GF-D8 (cell line): ENCODE measurements around the gene SULF2.

ENCODE experiments used
- DNase-seq: peaks from one replicate; lab custom pipeline; 2025; lab: John Stamatoyannopoulos, UW

SULF2 gene

DNA sequence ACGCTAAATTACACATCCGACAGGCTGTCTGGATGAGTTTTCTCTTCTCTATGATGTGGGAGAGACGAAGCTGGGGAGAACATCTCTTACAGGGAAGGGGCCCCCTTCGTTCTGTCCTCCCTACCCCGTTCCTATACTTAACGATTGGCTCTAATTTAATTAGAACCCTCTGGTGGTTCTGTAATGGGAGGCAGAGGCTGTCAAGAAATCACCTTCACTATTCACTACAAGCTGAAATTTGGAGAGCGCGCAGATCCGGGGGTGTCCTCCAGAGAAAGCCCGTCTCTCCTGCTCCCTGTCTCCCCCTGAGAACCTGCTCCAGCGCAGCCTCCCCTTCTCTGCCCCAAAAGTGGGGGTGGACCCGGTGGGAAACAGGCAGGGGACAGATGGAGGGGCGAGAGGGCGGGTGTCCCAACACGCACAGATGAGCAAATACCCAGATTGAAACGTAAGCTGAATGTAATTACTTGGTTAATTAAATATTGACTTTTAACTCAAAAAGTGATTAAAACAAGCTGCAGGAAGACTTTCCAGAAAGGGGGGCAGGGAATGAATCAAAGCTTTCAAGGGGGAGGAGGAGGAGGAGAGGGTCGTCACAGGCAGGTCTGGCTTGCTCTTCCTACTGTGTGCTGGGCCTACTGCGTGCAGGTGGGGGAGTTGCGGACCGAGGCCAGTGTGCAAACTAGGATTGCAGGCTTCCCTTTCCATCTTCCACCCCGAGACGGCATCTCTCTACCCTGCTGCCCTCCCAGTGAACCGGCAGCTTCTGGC is 1.3 kb downstream of the SULF2 start:
- no peak for DNase-seq

DNA sequence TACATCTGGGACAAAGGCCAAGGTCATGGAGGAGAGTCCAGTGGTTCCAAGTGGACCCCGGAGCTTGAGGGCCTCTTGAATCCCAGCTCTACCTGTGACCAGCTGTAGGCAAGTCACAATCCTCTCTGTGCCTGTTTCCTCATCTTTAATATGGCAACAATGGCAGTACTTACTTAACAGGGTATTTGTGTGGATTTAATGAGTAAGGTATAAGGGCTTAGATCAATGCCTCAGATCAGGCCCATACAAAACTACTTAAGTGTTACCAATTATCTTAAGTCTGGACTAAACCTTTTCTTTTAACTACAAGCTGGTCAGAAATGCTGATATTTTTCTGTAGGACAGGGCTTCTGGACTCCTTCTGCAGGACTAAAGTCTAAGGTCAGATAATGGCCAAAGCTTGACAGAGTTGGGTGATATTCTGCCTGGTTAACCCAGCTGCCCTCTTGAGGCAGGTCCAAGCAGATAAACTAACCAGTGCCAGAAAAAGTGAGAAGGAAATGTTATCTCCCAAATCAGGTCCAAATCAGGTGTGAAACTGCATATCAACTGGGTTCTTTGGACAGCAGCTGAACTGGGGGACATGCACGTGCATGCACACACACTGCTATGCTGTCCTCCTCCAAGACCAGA is 2.2 kb downstream of the SULF2 start:
- DNase-seq: no peak

DNA sequence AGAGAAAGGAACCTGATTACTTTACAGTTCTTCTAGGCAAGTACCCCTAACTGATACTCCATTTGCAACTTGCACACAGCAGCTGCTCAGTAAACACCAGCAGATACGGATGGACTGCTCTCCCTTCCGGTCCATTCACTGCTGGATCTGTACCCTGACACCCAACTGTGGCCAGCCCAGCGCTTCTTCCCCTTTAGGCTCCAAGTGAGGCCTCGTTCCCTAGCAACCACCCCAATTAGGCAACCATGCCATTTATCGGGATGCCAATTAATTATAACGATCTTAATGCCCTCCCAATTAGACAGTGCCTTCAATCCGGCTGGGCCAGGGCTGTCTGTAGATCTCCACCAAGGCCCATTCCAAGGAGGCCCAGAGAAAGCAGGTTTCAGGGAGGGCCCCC is 3.2 kb downstream of the SULF2 start:
- DNase-seq: no peak

DNA sequence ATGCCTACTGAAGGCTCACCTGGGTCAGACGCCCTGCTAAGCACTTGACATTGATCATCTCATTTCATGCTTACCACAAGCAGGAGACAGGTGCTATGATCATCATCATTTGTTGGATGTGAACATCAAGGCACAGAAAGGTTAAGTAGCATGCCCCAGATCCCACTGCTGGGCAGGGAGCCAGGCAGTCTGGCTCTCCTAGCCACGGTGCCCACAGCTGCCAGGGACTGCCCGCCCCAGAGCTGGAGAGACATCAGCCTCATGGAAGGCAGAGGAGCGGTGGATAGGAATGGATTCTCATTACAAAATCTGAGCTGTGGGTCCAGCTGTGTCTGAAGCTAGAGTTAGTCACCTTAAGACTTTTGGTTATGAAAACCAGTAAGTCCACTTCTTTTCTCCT is 3.6 kb downstream of the SULF2 start:
- DNase-seq: no peak

DNA sequence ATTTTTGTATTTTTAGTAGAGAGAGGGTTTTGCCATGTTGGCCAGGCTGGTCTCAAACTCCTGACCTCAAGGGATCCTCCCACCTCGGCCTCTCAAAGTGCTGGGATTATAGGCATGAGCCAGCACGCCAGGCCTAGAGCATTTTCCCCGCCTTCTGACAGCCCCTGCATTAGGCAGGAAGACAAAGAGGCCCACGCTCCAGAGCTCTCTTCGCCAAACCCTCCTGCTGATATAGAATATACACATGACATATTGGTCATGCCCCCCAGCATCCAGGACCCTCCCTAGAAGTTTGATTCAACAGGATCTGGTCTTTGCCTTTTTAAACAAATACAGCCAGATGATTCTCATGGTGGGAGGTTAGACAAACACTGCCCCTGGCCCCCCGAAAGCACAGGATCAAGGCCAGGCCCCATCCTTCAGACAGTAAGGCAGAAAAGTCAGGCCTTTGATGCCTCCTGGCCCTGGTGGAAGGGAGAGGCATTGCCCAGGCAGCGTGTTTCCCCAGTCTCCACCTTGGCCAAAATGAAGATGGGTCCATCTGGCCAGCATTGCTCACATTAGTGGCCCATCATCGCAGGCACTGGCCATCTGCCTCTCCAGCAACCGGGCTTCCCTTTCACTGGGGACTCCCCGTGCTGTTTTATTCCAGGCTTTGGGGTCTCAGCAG is 4.4 kb downstream of the SULF2 start:
- no peak for DNase-seq

DNA sequence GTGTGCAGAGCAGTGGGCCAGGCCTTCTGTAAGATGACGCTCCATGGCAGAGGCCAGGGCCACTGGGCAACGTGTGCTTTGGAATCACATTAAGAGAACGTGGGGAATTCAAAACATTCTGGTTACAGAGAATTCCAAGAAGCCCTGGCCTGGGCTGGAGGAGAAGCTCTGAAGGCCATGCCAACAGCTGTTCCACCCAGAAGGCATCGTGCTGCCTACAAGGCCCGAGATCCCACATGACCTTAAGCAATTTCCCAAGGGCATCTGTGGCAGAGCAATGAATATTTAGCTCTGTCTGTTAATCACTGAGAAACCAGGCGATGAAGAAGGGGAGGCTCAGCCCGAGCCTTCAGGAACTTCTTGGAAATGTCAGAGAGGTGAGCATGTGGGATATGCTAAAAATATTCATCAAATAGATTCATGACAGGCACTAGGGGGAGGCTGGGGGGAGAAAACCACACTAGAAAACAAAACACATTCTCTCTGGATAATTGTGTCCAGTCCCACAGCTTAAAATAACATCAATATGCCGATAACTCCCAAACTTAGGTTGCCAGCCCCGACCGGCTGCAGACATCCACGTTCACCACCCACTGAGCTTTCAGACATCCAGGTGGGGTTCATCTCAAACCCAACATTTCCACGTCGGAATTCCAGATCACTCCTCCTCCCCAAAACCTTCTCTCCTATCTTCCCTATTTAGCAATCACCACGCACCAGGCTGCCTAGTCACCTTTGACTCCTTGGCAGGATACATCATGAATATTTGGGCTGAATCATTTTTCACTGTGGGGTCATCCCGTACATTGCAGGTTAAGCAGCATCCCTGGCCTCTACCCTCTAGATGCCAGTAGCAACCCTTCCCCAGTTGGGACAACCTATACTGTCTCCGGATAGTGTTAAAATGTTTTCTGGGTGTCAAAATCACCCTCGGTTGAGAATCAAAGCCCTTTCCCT is 6.6 kb downstream of the SULF2 start:
- no peak for DNase-seq

DNA sequence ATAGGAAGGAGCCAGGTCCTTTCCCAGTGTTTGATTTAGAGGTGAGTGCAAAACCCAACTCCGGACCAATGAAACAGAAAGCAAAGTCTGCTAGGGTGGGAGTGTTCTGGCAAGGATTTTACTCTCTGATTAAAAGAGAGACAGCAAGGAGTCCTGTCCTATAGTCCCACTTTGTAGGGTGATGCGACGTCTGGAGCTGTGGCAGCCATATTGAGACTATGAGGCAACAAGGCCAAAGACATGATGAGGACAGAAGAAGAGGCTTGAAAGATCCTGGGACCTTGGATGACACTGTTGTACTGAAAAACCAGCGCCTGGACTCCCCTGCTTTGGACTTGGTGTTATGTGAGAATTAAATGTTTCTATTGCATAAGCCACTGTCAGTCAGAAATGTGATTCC is 8.1 kb downstream of the SULF2 start:
- DNase-seq: no peak

DNA sequence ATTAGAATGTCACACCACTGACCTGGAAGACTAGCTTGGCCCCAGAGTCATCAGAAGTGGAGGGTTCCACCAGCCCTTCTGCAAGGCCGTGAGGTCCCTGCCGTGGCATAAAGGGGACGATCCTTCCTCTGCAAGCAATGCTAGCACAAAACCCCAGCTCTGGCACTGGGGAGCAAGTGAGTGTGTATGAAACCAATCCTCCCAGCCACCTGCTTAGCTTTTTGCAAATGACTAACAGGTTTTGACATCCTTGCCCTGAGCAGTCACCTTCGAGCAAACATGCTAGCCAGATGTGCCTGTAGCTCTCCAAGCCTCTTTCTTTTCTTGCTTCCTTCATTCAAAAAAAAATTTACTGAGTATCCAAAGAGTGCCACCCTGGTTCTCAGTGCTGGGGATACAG is 8.6 kb downstream of the SULF2 start:
- DNase-seq: no peak

DNA sequence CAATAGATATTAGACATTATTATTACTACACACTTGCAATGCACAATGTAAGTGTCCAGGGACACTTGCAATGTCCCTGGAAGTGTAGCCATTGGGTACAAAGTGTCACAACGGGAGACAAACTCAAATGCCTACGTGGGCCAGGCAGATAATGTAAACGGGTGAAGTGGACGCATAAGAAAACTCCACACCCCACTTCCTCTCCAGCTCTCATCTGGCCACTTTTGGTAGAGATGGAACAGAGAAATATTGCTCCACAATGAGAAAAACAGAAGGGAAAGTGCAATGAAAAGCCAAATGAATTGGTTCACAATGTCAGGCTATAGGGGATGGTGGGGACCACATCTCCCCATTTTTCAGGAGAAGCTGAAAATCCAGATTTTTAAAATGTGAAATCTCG is 9.4 kb downstream of the SULF2 start:
- no peak for DNase-seq

DNA sequence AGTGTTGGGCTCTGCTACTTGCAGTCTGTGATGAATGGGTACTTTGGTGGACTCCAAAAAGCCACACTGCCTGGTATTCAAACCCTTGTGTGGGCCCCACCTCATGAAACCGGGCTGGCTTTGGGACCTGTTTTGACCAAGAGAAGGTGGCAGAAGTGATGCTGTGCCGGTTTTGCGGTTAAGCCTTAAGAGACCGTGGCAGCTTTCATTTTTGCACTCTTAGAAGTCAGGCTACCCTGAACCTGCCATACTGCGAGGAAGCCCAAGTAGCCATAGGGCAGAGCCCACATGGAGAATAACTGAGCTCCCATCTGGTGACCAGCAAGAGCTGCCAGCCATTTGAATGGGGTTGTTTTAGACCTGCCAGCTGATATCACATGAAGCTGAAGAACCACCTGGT is 10.2 kb downstream of the SULF2 start:
- no peak for DNase-seq

DNA sequence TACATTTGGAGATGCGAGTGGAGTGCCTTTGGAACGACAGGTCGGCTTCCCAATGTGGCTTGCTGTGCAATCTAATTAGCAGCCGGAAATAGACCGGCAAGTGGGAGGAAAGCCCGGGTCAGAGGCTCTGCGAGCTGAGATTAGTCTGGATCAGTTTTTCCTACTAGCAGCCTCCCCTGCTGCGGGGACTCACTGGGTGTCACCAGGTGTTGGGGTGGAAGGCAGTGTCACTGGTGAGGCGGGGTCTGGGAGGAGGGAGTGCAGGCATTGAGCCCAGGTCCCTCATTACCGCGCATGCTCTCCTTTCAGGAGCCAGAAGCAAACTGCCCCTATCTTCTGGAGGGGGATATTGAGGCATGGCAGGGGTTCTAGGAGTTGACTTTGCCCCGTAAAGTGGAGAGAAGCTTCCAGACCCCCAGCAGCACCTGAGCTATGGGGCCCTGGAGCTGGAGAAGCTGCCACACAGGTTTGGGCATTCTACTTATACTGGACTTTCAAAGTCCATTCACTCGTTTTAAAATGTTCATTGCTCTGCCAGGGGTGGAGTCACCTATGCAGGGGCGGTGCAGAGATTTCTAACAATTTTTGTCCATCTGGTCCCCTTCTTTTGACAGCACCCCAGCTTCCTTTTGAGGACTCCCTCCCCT is 11.0 kb downstream of the SULF2 start:
- DNase-seq: no peak

DNA sequence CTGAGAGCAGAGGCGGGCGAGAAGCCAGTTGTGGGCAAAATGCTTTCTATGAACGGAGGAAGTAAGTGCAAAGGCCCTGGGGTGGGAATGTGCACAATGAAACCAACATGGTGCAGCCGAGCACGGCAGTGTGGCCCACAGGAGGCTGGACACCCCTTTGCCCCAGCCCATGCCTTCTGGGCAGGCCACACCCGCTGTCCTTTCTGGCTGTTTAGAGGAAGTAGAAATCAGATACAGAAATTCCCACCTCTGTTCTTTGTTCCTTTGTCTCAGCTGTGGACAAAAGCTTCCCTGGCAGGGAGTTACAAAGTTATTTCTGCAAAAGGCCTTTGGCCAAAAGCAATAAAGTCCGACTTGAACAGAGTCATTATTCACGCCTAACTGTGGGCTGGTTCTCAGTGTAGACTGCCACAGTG is 11.9 kb downstream of the SULF2 start:
- no peak for DNase-seq

DNA sequence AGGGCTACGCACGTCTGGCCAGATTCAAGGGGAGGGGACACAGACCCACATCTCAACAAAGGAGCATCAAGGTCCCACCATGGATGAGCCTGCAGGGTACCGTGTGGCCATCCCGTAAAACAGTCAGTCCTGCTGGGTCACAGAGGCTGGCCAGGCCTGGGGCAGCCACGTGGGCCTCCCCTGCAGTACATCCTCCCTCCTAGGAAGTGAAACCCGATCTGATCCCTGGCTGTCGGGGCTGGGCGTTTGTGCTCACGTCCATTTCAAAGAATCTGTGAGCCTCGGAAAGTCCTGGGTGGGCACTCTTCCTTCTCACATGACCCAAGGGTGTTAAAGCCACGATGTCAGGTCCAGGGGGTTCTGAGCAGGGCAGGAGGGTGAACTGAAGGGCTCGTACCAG is 14.3 kb downstream of the SULF2 start:
- no peak for DNase-seq

DNA sequence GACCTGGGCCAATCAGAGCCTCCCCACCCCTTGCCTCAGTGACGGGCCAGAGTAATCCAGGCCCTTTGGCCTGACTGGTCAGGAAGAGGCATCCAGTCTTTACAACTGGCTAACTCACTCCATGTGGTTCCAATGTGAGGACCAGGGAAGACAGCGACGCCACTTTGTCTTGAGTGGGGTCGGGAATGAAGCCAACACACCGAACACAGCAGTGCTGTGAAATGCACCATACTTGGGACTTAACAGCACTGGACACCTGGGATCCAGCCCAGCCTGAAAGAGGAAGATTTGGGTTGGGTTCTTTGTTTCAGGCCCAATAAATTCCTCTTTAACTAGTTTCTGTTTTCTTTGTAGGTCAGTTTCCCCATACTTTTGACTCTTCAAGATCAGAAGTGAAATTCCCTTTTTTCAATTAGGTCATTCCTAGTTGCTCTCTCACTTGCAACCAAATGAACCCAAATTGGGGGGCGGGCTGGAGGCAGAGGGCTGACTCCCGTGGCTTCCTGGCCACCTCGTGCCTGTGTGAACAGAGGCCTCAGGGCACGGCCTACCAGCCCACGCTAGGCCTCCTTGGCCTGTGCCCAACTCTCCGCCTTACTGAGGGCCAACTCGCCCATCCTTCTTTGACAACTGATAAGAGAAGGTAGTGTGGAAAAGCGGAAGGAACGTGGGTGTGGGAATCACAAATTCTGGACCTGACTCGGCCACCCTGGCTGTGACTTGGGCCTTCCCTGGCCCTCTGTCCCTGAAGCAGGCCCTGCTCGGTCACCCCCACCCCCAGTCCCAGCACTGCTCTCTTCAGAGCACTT is 17.1 kb downstream of the SULF2 start:
- DNase-seq: no peak

DNA sequence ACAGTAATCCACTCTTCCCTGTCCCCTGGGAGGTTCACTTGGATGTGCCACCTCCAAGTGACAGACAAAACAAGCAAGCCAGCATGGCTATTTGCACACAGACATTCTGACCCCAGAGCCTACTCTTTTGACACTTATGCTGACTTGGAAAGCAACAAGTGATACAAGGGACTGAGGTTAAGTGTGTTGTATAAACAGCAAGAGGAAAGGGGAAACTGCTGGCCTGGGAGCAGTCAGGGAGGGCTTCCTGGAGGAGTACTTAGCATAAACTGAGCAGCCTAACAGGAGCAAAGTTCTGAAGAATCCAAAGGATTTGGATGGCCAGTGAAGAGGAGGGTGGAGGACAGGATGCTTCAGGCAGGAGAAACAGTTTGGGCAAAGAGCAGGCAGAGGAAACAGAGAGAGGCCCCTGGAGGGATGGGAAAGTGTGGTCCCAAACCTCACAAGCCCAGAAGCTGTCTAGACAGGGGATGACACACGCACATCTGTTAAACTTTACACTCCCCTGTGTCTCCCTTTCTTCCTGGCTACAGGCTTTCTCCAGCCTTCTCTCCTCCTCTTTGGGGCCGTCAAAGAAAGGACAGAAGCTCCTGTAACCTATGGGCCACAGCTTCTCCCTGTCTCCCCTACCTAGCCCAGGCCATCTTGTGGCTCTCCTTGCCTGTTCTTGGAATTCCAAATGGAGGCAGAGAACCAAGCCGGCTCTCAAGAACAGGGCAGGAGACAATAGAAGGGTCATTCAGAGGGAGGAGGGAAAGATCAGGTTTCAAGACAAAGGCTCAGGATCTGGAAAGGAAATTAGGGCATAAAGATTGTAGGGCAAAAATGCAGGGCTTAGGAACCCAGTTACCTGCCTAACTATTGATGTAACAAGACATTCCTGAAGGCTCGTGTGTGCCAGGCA is 19.3 kb downstream of the SULF2 start:
- DNase-seq: no peak

DNA sequence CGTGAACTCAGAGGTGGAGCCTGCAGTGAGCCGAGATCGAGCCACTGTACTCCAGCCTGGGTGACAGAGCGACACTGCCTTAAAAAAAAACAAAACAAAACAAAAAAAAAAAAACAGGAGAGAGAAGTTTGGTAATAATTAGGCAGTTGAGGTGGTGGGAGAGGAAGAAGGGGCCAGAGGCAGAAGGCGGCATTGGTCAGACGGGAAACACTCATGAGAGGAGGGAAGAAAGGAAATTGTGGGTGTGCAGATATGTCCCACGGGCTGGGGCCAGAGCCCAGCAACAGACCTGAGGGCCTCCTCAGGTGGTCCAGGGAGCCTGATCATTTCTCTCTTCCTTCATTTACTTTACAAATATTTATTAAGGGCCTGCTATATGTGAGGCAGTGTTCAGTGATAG is 20.0 kb downstream of the SULF2 start:
- DNase-seq: no peak

DNA sequence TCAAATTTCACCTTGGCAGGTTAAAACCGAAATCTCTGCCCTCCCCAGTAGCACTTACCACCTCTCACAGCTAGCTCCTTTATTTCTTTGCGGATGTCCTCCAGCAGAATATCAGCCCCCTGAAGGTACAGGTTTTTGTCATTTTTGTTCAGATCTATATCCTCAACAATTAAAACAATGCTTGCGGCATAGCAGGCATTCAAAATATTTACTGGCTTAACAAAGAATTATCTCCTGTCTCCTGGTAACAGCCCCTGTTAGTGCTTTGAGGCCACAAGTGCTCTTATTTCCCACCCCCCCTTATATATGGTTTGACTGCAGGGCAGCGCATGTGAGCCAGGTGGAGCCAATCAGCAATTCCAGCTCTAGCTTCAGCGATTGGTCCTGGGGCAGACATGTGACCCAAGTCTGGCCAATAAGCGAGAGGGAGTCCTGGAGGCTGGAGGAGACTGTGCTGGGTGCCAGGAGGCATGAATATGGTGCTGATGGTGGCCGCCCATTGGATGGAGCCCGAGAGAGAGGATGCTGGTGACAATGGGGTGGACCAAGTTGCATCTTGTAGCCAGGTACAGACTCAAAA is 21.0 kb downstream of the SULF2 start:
- DNase-seq: no peak

DNA sequence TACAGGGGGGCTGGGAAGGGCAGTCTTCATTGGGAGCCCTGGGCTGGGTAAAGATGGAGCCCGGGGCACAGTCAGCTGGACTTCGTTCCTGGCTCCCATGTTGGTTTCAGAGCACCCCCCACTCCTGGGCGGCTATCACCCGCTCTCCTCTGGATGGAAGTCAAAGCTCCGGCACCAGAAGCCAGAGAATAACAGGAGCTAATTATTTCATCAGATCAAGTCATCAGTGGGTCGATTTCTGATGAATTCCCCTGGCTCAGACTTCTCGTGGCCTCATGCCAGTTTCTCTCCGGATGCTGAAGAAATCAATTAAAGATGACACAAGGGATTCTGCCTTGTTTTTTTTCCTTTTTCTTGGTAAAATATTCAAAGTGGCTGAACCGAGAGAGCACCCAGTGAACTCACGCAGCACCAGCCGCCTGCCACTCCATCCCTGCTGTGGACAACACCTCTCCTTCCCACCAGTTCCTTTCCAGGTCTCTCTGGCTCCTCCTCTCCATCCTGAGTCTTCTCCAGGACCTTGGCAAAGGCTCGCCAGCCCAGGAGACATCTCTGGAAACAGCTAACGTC is 22.5 kb downstream of the SULF2 start:
- DNase-seq: no peak

DNA sequence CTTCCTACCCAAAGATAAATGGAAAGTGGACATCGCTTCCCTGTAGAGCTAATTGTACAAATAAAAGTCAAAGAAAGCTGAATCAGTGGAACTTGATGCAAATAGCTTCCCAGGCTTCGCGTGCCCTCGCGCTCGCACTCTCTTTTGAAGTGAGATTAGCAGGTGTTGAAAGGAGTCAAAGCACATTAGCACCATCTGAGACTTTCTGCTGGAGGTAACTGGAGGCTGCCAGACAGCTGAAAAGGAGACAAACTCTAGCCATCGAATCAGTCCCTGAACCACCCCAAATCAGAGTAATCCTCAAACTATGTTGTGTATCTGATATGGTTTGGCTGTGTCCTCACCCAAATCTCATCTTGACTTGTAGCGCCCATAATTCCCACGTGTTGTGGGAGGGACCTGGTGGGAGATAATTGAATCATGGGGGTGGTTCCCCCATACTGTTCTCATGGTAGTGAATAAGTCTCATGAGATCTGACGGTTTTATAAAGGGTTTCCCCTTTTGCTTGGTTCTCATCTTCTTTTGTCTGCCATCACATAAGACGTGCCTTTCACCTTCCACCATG is 23.7 kb downstream of the SULF2 start:
- DNase-seq: no peak
